Measurements from ENCODE around the gene FAM163A.

The FAM163A gene

DNA sequence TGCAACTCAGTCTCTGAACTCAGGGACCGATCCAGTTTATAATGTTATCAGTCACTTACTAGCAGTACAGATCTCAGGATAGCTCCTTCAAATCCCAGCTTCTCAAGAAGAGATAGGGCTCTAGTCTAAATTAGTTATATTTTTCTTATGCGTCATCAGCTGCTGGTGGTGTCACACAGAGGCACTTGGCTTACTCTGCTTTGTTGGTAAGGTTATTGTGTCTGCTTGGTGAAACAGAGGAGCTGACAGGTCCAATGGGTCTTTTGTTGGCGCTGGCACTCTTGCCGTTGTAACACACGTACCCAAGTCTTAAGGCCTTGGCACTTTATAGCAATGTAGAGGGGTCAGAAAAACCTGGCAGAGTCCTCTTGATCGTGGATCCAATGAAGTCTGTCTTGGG is 122.3 kb downstream of the FAM163A start:
- no peak for DNase-seq
